ENCODE results near the gene CSMD2. TPM values are rescaled to one million over a fixed set of nuclear protein-coding genes. Genes with fewer than 3 reads are reported as not detected.
"Not testable (repeated sequence)": the region's sequence is repeated elsewhere in the genome, so short reads cannot be mapped to it uniquely, and the experiment has no call there.

CSMD2 gene
- total RNA-seq, result 0.25 TPM

DNA sequence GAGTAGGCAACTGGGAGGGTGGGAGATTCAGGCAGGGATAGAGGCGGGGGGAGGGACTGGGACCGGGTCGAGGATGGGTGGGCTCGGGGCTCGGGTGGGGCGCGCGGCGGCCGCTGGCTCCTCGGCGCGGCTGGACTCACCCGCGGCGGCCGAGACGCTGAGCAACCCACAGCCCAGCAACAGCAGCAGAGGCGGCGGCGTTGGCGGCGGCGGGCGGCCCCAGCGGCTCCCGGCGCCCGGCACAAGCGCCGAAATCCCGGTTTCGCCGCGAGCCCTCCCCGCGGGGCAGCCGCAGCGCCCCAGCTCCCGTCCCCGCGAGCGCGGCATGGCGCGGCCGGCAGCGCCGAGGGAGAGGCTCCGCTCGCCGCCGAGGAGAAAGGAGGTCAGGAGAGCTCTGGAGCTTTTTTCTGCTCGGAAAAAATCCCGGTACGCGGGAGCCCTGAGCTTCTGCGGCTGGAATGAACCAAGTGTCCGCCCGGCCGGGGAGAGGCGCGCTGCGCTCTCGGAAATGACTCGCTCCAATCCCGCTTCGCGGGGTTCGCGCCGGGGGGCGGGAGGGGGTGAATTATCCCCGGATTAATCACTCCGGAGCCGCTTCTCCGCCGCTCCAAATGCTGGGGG is at the start of gene CSMD2:
Gene CSMD2 (minus strand): TSS at position 460 of the 621 bp plus-strand sequence. CDS start 133 bp downstream, at position 327.
- peak; percentile 50 for ATAC-seq

DNA sequence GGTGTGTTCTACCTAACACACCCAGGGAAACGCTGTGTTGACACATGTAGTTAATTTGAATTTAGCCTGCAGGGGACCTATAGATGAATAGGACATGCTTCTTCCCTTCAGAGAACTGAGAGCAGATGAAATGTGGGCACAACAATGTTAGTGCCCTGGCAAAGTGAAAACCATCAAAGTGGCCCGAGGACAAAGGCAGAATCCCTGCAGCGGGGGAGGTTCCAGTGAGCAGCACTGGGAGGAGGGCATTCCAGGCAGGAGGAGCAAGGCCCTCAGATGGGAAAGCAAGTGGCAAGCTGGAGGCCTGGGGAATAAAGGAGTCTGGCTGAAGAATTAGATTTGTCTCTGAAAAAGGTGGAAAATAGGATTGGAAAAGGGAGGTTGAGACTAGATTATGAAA is 48.9 kb upstream of the CSMD2 start:
- ATAC-seq, result no peak
- no peak for DNase-seq (ENCODE audit: low spot score)

More for the DNA sequence above, at the start of gene CSMD2:
- no peak for DNase-seq (ENCODE audit: low spot score)

DNA sequence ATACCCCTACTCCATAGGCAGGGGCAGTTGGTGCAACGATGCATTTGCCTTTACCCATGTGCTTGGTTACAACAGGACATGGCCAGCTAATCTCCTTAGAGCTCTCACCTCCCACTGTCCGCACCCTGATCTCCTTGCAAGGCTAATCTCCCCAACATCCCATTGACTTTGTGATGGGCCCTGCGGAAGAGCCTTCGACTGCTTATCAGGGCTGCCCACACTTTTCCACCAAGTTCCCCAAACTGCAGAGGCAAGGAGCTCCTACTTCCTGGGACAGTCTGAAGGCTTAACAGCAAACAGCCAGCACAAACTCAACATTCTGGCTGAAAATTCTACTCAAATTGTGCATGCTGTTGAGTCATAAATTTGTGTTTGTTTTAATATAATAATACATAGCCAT is 47.6 kb upstream of the CSMD2 start:
- ATAC-seq (no peak), DNase-seq (ENCODE audit: low spot score) (no peak)

DNA sequence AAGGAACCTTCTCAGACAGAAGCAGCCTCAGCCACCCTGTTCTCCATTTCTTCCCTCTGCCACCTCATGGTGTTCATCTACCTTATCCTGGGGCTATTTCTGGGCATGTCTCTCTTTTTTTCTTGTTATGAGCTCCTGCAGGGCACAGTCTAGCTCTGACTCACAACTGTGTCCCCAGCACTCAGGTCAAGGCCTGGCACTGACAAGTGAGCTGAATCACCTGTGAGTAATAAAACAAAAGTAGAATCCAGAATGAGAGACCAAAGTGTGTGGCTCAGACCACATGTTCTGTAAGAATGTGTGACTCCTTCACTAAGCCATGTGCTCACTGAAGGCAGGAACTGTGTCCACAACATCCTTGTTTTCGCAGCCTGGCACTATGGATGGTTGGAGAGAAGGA is 34.9 kb upstream of the CSMD2 start:
- DNase-seq (ENCODE audit: low spot score) (no peak), ATAC-seq (no peak)

DNA sequence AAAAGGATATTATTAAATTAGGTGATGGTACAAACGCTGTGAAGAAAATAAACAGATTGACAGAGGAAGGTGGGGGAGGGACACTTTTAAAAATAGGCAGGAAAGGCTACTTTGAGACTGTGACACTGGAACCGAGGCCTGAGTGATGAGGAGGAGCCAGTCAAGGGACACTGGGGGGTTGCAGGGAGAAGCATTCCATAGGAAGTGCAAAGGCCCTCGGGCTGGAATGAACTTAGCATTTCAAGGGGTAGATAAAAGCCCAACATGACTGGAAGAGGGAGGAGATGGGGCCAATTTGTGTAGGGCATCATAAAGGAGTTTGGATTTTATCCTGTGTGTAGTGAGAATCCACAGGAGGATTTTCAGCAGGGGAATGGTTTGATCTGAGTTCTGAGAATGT is 27.6 kb upstream of the CSMD2 start:
- no peak for DNase-seq (ENCODE audit: low spot score)
- ATAC-seq, result no peak

DNA sequence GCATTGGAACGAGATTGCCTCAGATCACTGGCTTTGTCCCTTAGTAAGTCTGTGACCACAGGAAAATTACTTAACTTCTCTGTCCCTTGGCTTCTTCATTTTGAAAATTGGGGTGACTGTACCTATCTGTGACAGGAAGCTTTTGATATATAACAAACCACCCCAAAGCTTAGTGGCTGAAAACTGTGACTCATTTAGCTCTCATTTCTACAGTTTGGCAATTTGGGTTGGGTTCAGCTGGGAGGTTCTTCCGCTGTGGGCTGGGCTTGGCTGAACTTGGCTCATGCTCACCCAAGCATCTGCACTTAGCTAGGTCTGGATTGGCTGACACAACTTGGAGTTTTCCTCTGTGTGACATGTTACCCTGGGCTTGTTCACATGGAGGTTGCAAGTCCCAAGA is 25.7 kb upstream of the CSMD2 start:
- DNase-seq (ENCODE audit: low spot score) (no peak), ATAC-seq (no peak)

DNA sequence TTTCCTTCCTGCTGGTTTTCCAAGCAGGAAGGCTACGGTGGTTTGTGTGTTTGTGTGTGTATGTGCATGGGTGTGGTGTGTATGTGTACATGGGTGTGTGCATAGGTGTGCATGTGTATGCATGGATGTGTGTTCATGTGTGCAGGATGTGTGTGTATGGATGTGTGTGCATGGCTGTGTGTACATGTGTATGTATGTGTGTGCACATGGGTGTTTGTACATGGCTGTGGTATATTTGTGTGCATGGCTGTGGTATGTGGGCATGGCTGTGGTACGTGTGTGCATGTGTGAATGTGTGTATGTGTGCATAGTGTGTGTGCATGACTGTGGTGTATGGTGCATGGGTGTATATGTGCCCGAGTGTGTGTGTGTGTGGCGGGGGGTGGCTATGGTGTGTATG is 24.0 kb upstream of the CSMD2 start:
- ATAC-seq (no peak), DNase-seq (ENCODE audit: low spot score) (no peak)

DNA sequence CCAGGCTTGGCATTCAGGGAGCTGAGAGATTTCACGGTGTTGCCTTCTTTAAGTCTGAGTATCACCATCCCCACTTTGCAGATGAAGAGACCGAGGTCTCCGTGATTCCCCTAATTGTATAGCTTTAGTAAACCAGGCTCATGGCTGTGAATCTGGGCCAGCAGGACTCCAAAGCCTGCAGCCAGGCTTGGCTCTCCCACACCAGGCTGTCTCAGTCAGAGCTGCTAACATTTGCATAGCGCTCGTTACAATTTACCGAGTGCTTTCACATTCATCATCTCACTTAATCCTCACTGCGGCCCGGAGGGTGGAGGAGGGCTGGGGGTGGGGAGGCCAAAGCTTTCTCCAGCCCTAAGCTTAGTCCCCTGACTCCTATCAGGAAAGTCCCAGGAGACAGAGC is 23.4 kb upstream of the CSMD2 start:
- DNase-seq (ENCODE audit: low spot score), result no peak
- no peak for ATAC-seq

DNA sequence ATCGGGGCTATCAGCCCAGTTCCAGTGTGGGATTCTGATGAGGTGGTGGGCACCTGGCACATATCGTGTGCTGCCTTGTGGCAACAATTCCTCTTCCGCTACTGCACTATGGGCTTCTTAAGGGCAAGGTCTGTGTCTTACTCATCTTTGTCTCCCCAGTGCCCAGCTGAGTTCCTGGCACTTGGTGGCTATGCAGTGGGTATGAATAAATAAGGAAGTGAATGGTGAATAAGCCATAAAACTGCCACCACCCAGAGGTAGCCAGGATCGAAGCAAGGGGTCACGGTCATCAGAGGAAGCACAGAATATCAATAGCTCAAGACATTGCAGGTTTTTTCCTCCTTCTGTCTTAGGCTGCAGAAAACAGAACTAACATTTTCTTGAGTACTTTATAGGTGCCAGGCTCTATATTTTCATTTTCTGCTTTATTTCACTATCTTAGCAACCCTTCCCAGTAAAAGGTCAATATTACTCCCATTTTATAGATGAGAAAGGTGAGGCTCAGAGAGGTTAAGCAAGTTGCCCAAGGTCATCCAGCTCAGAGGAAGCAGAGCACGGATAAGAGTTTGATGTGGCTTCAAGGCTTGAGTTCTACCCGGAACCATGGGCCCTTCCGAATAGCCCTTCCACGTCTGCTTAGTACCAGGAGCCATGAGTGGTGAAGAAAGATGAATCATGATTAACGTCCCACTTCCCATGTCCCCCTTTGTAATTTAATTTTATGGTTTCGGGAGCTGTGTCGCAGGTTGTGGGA is 21.9 kb upstream of the CSMD2 start:
- DNase-seq (ENCODE audit: low spot score), result no peak
- no peak for ATAC-seq

DNA sequence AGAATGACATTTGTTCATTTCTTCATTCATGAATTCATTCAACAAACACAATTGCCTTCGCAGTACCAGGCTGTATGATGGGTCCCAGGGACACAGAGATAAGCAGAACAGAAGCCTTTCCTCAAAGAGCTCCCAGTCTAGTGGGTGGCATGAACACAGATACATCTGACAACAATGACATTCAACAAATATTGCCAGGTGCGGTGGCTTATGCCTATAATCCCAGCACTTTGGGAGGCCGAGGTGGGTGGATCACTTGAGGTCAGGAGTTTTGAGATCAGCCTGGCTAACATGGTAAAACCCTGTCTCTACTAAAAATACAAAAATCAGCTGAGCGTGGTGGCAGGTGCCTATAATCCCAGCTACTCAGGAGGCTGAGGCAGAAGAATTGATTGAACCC is 18.4 kb upstream of the CSMD2 start:
- not testable (repeated sequence) for DNase-seq (ENCODE audit: low spot score); ATAC-seq

DNA sequence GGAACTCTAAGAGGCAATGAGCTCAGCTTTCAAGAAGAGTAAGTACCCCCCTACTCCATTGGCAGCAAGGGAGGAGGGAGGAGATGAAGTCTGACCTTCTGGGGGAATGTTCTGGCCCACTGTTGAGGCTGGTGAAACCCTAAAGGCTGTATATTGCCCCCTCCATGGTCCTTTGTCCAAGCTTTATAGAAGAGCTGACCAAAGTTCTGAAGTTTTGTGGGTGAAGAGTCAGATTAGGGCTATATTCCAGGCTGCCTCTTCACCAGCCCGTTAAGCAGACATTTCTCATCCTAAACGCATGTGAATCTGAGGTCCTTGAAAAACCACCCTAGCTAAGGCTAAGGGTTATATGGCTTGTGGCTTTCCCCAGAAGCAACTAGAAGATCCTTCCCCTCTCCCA is 13.0 kb upstream of the CSMD2 start:
- DNase-seq (ENCODE audit: low spot score) (no peak), ATAC-seq (no peak)

DNA sequence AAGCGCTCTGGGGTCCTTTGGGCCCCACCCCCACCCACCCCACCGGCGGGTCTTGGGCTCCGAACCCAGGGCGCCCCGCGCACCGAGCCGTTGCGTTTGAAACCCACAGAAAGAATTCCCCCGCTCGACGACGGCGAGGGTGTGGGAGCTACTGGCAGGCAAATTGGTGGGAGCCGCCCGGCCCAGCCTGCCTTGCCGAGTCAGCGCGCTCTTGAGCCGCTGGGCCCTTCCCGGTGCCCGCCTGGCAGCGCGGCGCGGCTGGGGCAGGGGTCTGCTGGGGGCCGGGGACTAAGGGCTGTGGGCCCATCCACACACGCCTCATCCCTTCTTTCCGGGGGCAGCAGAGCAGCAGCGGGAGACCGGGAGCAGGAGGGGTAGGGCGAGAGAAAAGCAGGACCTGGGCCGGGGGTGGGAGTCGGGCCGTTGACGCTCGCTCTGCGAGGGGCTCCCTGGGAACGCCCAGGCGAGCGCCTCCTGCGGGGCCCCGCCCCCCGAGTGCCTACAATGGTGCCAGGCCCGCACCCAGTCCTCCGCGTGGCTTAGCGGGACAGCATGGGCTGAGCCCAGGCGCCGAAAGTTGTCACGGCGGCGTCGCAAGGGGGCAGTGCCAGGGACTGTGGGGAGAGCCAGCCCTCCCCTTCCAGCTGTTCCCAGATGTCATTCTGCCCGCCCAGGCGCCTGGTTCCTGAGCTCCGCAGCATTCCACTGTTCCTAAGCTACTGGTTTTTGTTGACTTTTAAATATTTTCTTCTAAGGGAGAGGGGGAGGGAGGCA is 12.0 kb upstream of the CSMD2 start, which contains the start of gene C1orf94:
Gene C1orf94 (plus strand): TSS at position 78 of the 774 bp plus-strand sequence. CDS start 883 bp downstream, outside the sequence.
- no peak for DNase-seq (ENCODE audit: low spot score)

DNA sequence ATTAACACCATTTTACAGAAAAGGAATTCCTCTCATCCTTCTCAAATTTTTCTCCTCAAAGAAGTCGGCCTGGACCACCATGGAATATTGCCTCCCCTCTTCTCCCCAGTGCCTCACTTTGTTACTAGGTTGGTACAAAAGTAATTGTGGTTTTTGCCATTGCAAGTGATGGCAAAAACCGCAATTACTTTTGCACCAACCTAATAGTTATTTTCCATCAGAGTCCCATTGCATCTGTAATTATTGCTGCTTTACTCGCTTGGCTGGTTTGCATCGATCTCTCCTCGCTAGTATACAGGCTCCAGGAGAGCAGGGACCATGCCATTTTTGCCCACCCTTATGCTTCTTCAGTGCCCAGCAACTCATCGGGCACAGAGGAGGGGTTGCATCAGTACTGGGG is 10.7 kb upstream of the CSMD2 start:
- DNase-seq (ENCODE audit: low spot score) (no peak), ATAC-seq (no peak)

More for the DNA sequence above, 12.0 kb upstream of the CSMD2 start, which contains the start of gene C1orf94:
- no peak for ATAC-seq

DNA sequence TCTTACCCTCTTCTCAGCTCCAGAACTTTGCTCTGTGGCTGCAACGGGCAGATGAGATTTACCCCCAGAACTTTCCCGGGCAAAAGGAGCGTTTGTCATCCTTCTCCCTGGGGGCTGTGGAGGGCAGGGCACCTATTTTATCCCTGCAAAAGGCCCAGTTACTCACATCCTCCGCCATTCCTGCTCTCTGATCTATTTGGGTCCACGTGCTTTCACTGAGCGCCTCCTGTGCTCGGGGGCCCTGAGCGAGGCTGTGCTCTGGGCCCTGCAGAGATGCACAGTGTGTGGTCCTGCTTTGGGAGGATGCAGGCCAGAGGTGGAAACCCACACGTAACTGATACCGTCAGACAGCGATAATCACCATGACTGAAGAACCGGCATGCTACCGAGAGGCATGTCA is 2.4 kb upstream of the CSMD2 start:
- DNase-seq (ENCODE audit: low spot score) (no peak), ATAC-seq (no peak)

DNA sequence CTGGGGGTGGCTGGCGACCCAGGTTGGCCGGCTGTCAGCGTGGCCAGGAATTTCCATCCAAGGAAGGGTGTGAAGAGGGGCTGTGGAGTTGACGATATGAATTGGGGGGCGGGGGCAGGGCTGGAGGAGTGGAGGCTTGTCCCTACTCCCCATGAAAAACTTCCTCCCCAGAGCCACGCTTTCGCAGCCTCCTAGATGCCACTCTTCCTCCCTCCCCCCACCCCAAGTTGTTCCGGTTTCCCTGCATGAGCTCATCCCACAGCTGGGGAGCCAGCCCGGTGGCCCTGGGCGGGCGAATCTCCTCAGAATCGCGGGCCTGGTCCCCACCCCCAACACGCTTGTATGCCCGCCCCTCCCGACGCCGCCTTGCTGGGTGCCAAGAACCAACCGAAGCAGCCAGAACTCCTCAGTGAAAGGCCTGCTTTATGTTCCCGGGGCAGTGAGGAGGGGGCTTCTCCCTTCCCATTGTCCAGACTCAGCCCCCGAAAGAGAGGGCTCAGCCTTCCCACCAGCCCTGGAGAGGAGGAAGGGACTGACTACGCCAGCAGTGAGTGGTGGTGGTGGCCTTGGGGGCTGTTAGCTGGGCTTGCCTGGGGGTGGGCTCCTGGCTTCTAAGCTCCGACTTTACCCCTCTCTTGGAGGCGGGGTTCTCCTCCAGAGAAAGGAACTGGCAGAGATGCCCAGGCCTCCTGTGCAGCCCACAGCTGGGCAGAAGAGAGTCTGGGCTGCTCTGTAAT is 1.8 kb upstream of the CSMD2 start:
- ATAC-seq, result no peak
- no peak for DNase-seq (ENCODE audit: low spot score)

DNA sequence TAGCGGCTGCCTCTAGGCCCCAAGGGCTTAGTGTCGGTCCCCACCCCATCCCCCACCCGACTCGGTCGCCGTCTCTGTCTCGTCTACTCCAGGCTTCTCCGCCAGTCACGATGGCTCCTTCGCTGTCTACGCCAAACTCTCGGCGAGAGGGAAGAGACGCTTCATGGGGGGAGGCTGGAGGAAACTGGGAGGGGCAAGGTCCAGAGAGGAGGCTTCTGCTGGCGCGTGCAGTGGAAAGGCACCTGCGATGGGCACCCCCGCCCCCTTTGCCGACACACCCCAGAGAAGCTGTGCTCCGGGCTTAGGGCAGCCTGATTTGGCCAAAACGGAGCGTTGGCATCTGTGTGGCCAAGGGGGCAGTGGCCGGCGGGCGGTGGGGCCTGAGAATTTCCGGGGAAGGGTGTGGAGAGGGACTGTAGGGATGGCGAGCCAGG is 1.2 kb upstream of the CSMD2 start:
- no peak for DNase-seq (ENCODE audit: low spot score)

DNA sequence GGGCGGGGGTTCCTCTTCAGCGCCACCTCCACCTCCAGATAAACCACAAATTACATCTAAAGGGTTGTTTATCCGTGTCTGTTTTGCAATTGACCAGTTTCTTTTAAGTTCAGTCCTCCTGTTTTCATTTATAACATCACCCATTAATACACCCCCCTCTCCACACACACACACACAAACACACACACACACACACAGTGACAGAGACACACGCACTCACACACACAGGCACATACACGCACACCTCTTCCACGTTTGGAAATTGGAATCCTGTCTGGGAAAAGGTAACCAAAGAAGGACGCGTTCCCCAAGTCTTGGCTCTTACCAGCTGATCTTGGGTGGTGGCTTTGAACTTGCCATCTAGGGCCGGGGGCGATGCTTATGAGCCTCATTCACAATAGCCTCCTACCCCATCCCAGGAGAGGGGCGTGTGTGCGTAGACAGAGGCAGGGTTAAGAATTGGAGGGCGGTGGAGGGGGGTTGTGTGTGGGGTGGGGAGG is 442 bp upstream of the CSMD2 start:
- no peak for DNase-seq (ENCODE audit: low spot score)
- no peak for ATAC-seq

More for the DNA sequence above, 1.2 kb upstream of the CSMD2 start:
- ATAC-seq, result no peak

DNA sequence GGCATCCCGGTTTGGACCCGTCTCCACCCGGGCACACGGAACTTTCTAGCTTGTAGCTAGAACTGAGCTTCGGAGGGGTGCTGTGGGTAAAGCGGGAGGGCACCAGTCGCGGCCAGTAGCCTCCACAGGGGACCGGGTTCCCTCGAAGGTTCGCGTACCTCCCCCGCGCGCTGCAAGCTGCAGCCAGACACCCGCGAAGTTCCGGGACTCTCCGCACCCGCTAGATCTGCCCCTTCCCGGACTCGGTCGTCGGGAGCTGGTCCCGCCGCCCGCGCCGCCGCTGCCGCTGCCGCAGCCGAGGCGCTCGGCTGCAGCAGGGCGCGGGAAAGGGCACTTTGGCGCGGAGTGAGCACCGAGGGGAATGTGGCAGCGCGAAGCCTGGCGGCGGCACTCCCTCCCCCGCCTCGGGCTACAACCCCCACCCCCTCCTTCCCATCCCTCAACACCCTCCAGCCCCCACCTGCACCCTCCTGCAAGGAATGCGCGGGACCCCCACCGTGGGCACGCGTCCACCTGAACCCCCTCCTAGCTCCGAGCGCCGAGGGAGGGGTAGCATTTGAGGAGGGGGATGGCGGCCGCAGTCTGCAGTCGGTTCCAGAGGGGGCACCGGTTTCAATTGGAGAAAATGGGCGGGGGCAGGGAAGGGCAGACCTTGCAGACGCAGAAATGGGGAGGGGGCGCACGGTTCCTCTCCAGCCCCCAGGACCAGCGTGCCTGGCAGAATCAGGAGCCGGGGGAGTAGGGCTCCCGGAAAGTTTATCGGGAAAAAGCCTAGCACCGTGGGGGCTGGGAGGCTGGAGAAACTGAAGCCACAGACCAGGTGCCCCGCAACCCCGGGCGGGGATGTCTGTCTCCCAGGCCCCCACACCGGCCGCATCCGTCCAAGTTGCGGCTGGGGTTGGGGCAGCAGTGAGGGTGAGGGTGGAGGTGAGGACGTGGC is 968 bp downstream of the CSMD2 start:
- ATAC-seq (peak; percentile 34), DNase-seq (ENCODE audit: low spot score) (no peak)
